Peyer's patch (tissue), 4 donors: ENCODE measurements around the gene AGAP1.

Experiments
- CTCF ChIP-seq, 6 experiments: fragments of 450-650 bp in 4 of 6; fragments of 200-600 bp in 2 of 6; sonication (generic) in 1 of 6; IDR thresholded peaks; one replicate each; pipeline ENCODE4 v1.5.1; 2017 to 2019; ENCODE audit warnings: antibody characterized with exemption in 6 of 6, mild to moderate bottlenecking in 3 of 6, moderate library complexity in 1 of 6
- POLR2A ChIP-seq, 2 donors: fragments of 450-650 bp; IDR thresholded peaks; one replicate each; pipeline ENCODE4 v1.5.1; 2017; ENCODE audit warnings: antibody characterized with exemption in 2 of 2, mild to moderate bottlenecking in 2 of 2, moderate library complexity in 2 of 2

GRCh38 chr2:235692671-235693171 lies 198.9 kb downstream of the AGAP1 start:
- TF ChIP-seq CTCF (IDR thresholded peaks at IDR 0.05) = no peak
- TF ChIP-seq POLR2A (IDR thresholded peaks at IDR 0.05) = no peak
